PC-9 (cell line): Measurements from ENCODE around the gene THAP7. TPM values are rescaled to one million over a fixed set of nuclear protein-coding genes. Genes with fewer than 3 reads are reported as not detected.

Experiments
- BruUV-seq: library from RNA; stranded (reverse); fragments of 400-500 nt; replicated peaks from 2 replicates; lab custom pipeline; 2021; lab: Mats Ljungman, UMichigan
- CTCF ChIA-PET: fragments of 300-600 bp; sonication (Branson Sonifier 250); formaldehyde crosslinking; loops from one replicate; lab custom pipeline; 2022; ENCODE audit warnings: antibody characterized with exemption; lab: Charles Lee
- POLR2A ChIA-PET: fragments of 300-600 bp; sonication (Branson Sonifier 250); formaldehyde crosslinking; loops from one replicate; lab custom pipeline; 2022; ENCODE audit warnings: antibody characterized with exemption; ENCODE audit not compliant: unreplicated experiment; lab: Charles Lee
- DNase-seq, 2 experiments: peaks; one replicate each; pipeline versions ENCODE4 v3.0.0 to v3.0.0-alpha.2; 2015 to 2022; ENCODE audit warnings: mixed read lengths in 1 of 2
- H2AFZ ChIP-seq: fragments of 200-600 bp; sonication (generic); 2 replicates; pipeline ENCODE4 v1.8.1; 2017; ENCODE audit warnings: antibody characterized with exemption
- H3F3A ChIP-seq: fragments of 200-600 bp; sonication (generic); 2 replicates; pipeline ENCODE4 v1.8.1; 2017; ENCODE audit warnings: antibody characterized with exemption, mild to moderate bottlenecking, low read depth; ENCODE audit not compliant: insufficient read depth
- H3K27ac ChIP-seq: fragments of 200-600 bp; sonication (generic); 2 replicates; pipeline ENCODE4 v1.6.1; 2016; ENCODE audit warnings: mixed run types
- H3K27me3 ChIP-seq: fragments of 200-600 bp; sonication (generic); 2 replicates; pipeline ENCODE4 v1.6.1; 2016; ENCODE audit warnings: low read depth, mixed run types; ENCODE audit not compliant: insufficient read depth
- H3K36me3 ChIP-seq: fragments of 200-600 bp; sonication (generic); 2 replicates; pipeline ENCODE4 v1.6.1; 2016; ENCODE audit warnings: low read depth, mixed run types
- H3K4me1 ChIP-seq: fragments of 200-600 bp; sonication (generic); replicated peaks from 2 replicates; pipeline ENCODE4 v1.6.1; 2016; ENCODE audit warnings: mixed run types; ENCODE audit not compliant: insufficient read depth
- H3K4me2 ChIP-seq: fragments of 200-600 bp; sonication (generic); 2 replicates; pipeline ENCODE4 v1.6.1; 2017; ENCODE audit warnings: mixed run types
- H3K4me3 ChIP-seq: fragments of 200-600 bp; sonication (generic); 2 replicates; pipeline ENCODE4 v1.6.1; 2016; ENCODE audit warnings: mixed run types
- H3K79me2 ChIP-seq: fragments of 200-600 bp; sonication (generic); 2 replicates; pipeline ENCODE4 v1.6.1; 2017; ENCODE audit warnings: low read depth, mixed run types
- H3K9me2 ChIP-seq: fragments of 200-600 bp; sonication (generic); 2 replicates; pipeline ENCODE4 v1.8.1; 2017; ENCODE audit warnings: mild to moderate bottlenecking; ENCODE audit not compliant: insufficient read depth
- H3K9me3 ChIP-seq: fragments of 200-600 bp; sonication (generic); 2 replicates; pipeline ENCODE4 v1.8.1; 2016; ENCODE audit warnings: low read depth; ENCODE audit not compliant: insufficient read depth
- H4K20me1 ChIP-seq: fragments of 200-600 bp; sonication (generic); 2 replicates; pipeline ENCODE4 v1.8.1; 2017; ENCODE audit not compliant: insufficient read depth
- EZH2 ChIP-seq: fragments of 200-600 bp; sonication (generic); IDR thresholded peaks from 2 replicates; pipeline ENCODE4 v1.8.0; 2017; ENCODE audit warnings: antibody characterized with exemption, low read depth
- intact Hi-C: fragments of 100-400 bp; cut with micrococcal nuclease; formaldehyde crosslinking; loops from one replicate; pipeline ENCODE4 v1.10.0; 2022; ENCODE audit not compliant: unreplicated experiment
- total RNA-seq: library from RNA; stranded (reverse); gene quantifications from 2 replicates; pipeline ENCODE4 v1.2.3, GENCODE V29; 2021
- TF ChIP-seq, protein P1 (sequence below): fragments of 200-600 bp; sonication (generic); conservative IDR thresholded peaks from 2 replicates; pipeline ENCODE4 v1.6.1; 2017; ENCODE audit warnings: mixed run types, antibody characterized with exemption, mild to moderate bottlenecking, moderate library complexity

Gene THAP7
- total RNA-seq, 1 experiment from 2014 or later, result 17.0 TPM

DNA sequence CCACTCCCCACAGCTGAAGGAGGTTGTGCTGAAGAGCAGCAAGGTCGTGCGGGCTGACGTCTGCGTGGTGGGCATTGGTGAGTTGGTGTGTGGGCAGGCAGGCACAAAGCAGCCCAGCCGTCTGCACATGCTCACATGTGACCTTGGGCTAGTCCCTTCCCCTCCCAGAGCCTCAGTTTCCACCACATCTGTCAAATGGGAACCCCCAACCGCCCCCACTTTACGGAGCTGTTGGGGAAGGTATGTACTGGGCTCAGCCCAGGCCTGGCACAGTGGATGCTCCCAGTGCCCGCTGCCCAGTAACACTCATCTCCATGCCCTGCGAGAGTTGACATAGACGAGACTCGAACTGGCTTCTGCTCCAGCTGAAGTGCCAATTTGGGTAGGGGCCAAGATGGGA lies 24.9 kb downstream of the THAP7 start:
- no peak overlapping the region for H2AFZ ChIP-seq
- H3K27ac ChIP-seq, result no peak overlapping the region
- ChIA-PET POLR2A (no interaction called here), CTCF (no interaction called here)
- no peak overlapping the region for H3K4me3 ChIP-seq
- no peaks in the 10 kb centered on the region for H3K79me2 ChIP-seq
- peaks cover 5% of the 10 kb centered on the region; the same call in 1 of the 2 replicates for H3K9me3 ChIP-seq
- BruUV-seq, result no TSS peak
- TF ChIP-seq, protein P1, sequence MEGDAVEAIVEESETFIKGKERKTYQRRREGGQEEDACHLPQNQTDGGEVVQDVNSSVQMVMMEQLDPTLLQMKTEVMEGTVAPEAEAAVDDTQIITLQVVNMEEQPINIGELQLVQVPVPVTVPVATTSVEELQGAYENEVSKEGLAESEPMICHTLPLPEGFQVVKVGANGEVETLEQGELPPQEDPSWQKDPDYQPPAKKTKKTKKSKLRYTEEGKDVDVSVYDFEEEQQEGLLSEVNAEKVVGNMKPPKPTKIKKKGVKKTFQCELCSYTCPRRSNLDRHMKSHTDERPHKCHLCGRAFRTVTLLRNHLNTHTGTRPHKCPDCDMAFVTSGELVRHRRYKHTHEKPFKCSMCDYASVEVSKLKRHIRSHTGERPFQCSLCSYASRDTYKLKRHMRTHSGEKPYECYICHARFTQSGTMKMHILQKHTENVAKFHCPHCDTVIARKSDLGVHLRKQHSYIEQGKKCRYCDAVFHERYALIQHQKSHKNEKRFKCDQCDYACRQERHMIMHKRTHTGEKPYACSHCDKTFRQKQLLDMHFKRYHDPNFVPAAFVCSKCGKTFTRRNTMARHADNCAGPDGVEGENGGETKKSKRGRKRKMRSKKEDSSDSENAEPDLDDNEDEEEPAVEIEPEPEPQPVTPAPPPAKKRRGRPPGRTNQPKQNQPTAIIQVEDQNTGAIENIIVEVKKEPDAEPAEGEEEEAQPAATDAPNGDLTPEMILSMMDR, result no peak
- no peak for TF ChIP-seq EZH2
- no peaks in the 10 kb centered on the region for H3K27me3 ChIP-seq
- DNase-seq, result no peak
- H3F3A ChIP-seq, result no peaks in the 10 kb centered on the region
- no peak overlapping the region for H3K4me2 ChIP-seq
- intact Hi-C loops, result no loop called here
- no peaks in the 10 kb centered on the region for H3K9me2 ChIP-seq
- H3K36me3 ChIP-seq, result no peaks in the 10 kb centered on the region
- no peaks in the 10 kb centered on the region for H4K20me1 ChIP-seq
- no peaks in the 10 kb centered on the region for H3K4me1 ChIP-seq

DNA sequence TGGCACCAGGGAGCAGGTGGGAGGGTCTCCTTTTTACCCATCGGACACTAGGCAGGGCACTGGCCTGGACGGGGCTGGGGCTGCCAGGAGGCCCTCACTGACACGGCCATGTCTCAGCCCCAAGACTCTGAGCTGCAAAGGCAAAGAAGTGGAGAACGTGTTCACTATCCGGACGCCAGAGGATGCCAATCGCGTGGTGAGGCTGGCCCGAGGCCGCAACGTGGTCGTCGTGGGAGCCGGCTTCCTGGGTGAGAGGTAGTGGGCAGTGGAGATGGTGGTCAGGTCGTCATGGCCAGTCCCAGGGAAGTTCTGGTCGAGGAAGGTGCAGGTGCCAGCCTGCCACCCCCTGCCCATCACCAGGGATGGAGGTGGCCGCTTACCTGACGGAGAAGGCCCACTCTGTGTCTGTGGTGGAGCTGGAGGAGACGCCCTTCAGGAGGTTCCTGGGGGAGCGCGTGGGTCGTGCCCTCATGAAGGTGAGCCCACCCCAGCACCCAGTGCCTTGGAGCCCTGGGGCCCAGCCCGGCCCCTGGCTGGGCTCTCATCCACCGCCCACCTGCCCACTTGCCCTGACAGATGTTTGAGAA lies 25.5 kb downstream of the THAP7 start:
- BruUV-seq, result no TSS peak
- peaks cover 5% of the 10 kb centered on the region; the same call in 1 of the 2 replicates for H3K9me3 ChIP-seq
- H3K27me3 ChIP-seq, result no peaks in the 10 kb centered on the region
- H3K79me2 ChIP-seq, result no peaks in the 10 kb centered on the region
- H3K4me3 ChIP-seq, result no peak overlapping the region
- DNase-seq, result no peak
- no peaks in the 10 kb centered on the region for H3K9me2 ChIP-seq
- no peak overlapping the region for H2AFZ ChIP-seq
- H3K4me1 ChIP-seq, result no peaks in the 10 kb centered on the region
- CTCF ChIA-PET, result no interaction called here
- TF ChIP-seq EZH2, result no peak
- TF ChIP-seq, protein P1, result no peak
- intact Hi-C loops, result no loop called here
- no peak overlapping the region for H3K4me2 ChIP-seq
- H3K27ac ChIP-seq, result no peak overlapping the region
- POLR2A ChIA-PET, result no interaction called here
- no peaks in the 10 kb centered on the region for H4K20me1 ChIP-seq
- no peaks in the 10 kb centered on the region for H3K36me3 ChIP-seq
- H3F3A ChIP-seq, result no peaks in the 10 kb centered on the region

DNA sequence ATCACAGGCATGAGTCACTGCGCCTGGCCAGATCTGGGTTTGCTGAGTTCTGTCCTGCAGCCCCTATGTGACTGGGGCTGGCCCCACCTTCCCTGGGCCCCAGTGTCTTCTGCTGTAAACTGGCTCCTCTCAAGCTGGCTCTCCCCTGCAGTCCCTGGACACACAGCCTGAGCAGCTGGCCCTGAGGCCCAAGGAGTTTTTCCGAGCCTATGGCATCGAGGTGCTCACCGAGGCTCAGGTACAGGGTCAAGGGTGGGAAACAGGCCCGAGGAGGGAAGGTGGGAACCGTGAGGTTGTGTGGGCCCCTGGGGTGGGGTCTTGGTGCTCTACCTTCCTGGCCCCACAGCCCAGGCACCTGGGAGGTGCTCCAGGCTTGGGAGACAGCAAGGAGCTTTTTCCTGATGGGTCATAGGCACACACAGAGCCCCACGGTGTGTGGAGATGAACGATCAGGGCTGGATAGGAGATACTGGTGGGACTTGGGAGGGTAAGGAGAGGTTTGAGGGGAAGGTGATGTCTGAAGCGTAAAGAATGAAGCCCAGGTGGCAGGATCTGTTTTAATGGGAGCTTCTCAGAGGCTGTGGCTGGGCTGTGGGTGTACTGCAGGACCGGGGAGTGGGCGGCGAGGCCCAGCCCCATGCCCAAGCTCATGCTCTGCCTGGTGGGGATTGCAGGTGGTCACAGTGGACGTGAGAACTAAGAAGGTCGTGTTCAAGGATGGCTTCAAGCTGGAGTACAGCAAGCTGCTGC lies 26.2 kb downstream of the THAP7 start:
- no peaks in the 10 kb centered on the region for H3F3A ChIP-seq
- no peak for DNase-seq
- no peaks in the 10 kb centered on the region for H3K9me2 ChIP-seq
- intact Hi-C loops, result no loop called here
- H3K4me3 ChIP-seq, result no peak overlapping the region
- H3K79me2 ChIP-seq, result no peaks in the 10 kb centered on the region
- no peak for TF ChIP-seq EZH2
- TF ChIP-seq, protein P1, result no peak
- H3K27me3 ChIP-seq, result no peaks in the 10 kb centered on the region
- BruUV-seq, result no TSS peak
- no peaks in the 10 kb centered on the region for H4K20me1 ChIP-seq
- H3K27ac ChIP-seq, result no peak overlapping the region
- CTCF ChIA-PET, result no interaction called here
- H3K36me3 ChIP-seq, result no peaks in the 10 kb centered on the region
- no peak overlapping the region for H3K4me2 ChIP-seq
- no peak overlapping the region for H2AFZ ChIP-seq
- H3K9me3 ChIP-seq, result peaks cover 5% of the 10 kb centered on the region; the same call in 1 of the 2 replicates
- H3K4me1 ChIP-seq, result no peaks in the 10 kb centered on the region
- POLR2A ChIA-PET, result no interaction called here
